IPS-20b (cell line): ENCODE data around the gene JAZF1.

Experiments used
- H3K27ac ChIP-seq: one replicate; pipeline ENCODE4 v1.5.1; 2013; ENCODE audit warnings: low read length
- H3K27me3 ChIP-seq: 2 replicates; pipeline ENCODE4 v1.6.1; 2013; ENCODE audit warnings: mild to moderate bottlenecking, low read length, inconsistent platforms; ENCODE audit not compliant: insufficient read depth
- H3K36me3 ChIP-seq: 2 replicates; pipeline ENCODE4 v1.6.1; 2013; ENCODE audit warnings: low read depth, mild to moderate bottlenecking, inconsistent platforms, low read length, moderate library complexity; ENCODE audit not compliant: insufficient read depth
- H3K4me1 ChIP-seq: 2 replicates; pipeline ENCODE4 v1.6.1; 2013; ENCODE audit warnings: mild to moderate bottlenecking, control low read depth, inconsistent platforms, low read length, moderate library complexity; ENCODE audit not compliant: insufficient read depth
- H3K4me3 ChIP-seq: 2 replicates; pipeline ENCODE4 v1.5.1; 2013; ENCODE audit warnings: mild to moderate bottlenecking, low read length, inconsistent platforms
- H3K9ac ChIP-seq: 2 replicates; pipeline ENCODE4 v1.6.1; 2013; ENCODE audit warnings: low read depth, mild to moderate bottlenecking, inconsistent platforms, low read length, moderate library complexity
- H3K9me3 ChIP-seq: 2 replicates; pipeline ENCODE4 v1.6.1; 2013; ENCODE audit warnings: mild to moderate bottlenecking, low read depth, low read length, inconsistent platforms; ENCODE audit not compliant: insufficient read depth

JAZF1 gene

GRCh38 chr7:27802999-27803398, 377.6 kb downstream of the JAZF1 start:
- Histone ChIP-seq H3K27ac (no peak overlapping the region), H3K36me3 (no peaks in the 10 kb centered on the region), H3K4me1 (peaks cover 14% of the 10 kb centered on the region; the same call in 1 of the 2 replicates), H3K4me3 (no peak overlapping the region), H3K9me3 (no peaks in the 10 kb centered on the region), H3K27me3 (no peaks in the 10 kb centered on the region), H3K9ac (no peak overlapping the region)

GRCh38 chr7:27799212-27799611, 381.4 kb downstream of the JAZF1 start:
- no peak overlapping the region for H3K27ac ChIP-seq
- no peaks in the 10 kb centered on the region for H3K9me3 ChIP-seq
- H3K9ac ChIP-seq, result no peak overlapping the region
- no peak overlapping the region for H3K4me3 ChIP-seq
- H3K36me3 ChIP-seq, result peaks cover 21% of the 10 kb centered on the region
- no peaks in the 10 kb centered on the region for H3K27me3 ChIP-seq
- H3K4me1 ChIP-seq, result peaks cover 14% of the 10 kb centered on the region; the same call in 1 of the 2 replicates

GRCh38 chr7:27795977-27796376, 384.6 kb downstream of the JAZF1 start:
- Histone ChIP-seq H3K4me3 (no peak overlapping the region), H3K4me1 (peaks cover 7% of the 10 kb centered on the region; the same call in 1 of the 2 replicates), H3K27me3 (no peaks in the 10 kb centered on the region), H3K36me3 (peaks cover 47% of the 10 kb centered on the region), H3K9me3 (no peaks in the 10 kb centered on the region), H3K27ac (no peak overlapping the region), H3K9ac (no peak overlapping the region)

GRCh38 chr7:27793780-27794179, 386.8 kb downstream of the JAZF1 start:
- no peaks in the 10 kb centered on the region for H3K9me3 ChIP-seq
- H3K4me1 ChIP-seq, result peaks cover 5% of the 10 kb centered on the region; the same call in 1 of the 2 replicates
- H3K27ac ChIP-seq, result no peak overlapping the region
- no peak overlapping the region for H3K4me3 ChIP-seq
- no peaks in the 10 kb centered on the region for H3K27me3 ChIP-seq
- no peak overlapping the region for H3K9ac ChIP-seq
- H3K36me3 ChIP-seq, result peaks cover 54% of the 10 kb centered on the region

GRCh38 chr7:27788437-27788836, 392.2 kb downstream of the JAZF1 start:
- H3K27ac ChIP-seq, result no peak overlapping the region
- H3K9me3 ChIP-seq, result no peaks in the 10 kb centered on the region
- H3K36me3 ChIP-seq, result peaks cover 45% of the 10 kb centered on the region
- no peak overlapping the region for H3K9ac ChIP-seq
- no peak overlapping the region for H3K4me3 ChIP-seq
- H3K4me1 ChIP-seq, result no peaks in the 10 kb centered on the region
- H3K27me3 ChIP-seq, result no peaks in the 10 kb centered on the region

- H3K27ac ChIP-seq, result no peak overlapping the region
- H3K4me1 ChIP-seq, result no peaks in the 10 kb centered on the region
- peaks cover 26% of the 10 kb centered on the region for H3K36me3 ChIP-seq
- no peak overlapping the region for H3K4me3 ChIP-seq
- H3K9ac ChIP-seq, result no peak overlapping the region
- H3K27me3 ChIP-seq, result no peaks in the 10 kb centered on the region
- no peaks in the 10 kb centered on the region for H3K9me3 ChIP-seq
Observed at GRCh38 chr7:27784399-27785053, 396.1 kb downstream of the JAZF1 start.

- H3K36me3 ChIP-seq, result peaks cover 11% of the 10 kb centered on the region; the same call in 1 of the 2 replicates
Observed at GRCh38 chr7:27782849-27783248, 397.7 kb downstream of the JAZF1 start.

GRCh38 chr7:27781188-27781587, 399.4 kb downstream of the JAZF1 start:
- Histone ChIP-seq H3K27ac (no peak overlapping the region), H3K9ac (no peak overlapping the region), H3K9me3 (no peaks in the 10 kb centered on the region), H3K4me3 (no peak overlapping the region), H3K4me1 (no peaks in the 10 kb centered on the region), H3K27me3 (no peaks in the 10 kb centered on the region), H3K36me3 (peaks cover 3% of the 10 kb centered on the region; the same call in 1 of the 2 replicates)

More at GRCh38 chr7:27782849-27783248, 397.7 kb downstream of the JAZF1 start:
- Histone ChIP-seq H3K4me3 (no peak overlapping the region), H3K4me1 (no peaks in the 10 kb centered on the region), H3K9me3 (no peaks in the 10 kb centered on the region), H3K27me3 (no peaks in the 10 kb centered on the region), H3K27ac (no peak overlapping the region), H3K9ac (no peak overlapping the region)
